Measurements from ENCODE around the gene TRAK1.
"Not testable (repeated sequence)": the region's sequence is repeated elsewhere in the genome, so short reads cannot be mapped to it uniquely, and the experiment has no call there.

The TRAK1 gene

GRCh38 chr3:42098171-42098570, 7.0 kb downstream of the TRAK1 start:
- DNase-seq: no peak

- DNase-seq: no peak
Measured at GRCh38 chr3:42099020-42099765, 8.0 kb downstream of the TRAK1 start.

GRCh38 chr3:42101048-42101447, 9.9 kb downstream of the TRAK1 start:
- no peak for DNase-seq

GRCh38 chr3:42101481-42101880, 10.3 kb downstream of the TRAK1 start:
- no peak for DNase-seq

- peak; percentile 25 for DNase-seq
Measured at GRCh38 chr3:42102571-42102970, 11.4 kb downstream of the TRAK1 start.

GRCh38 chr3:42103921-42104665, 12.9 kb downstream of the TRAK1 start:
- not testable (repeated sequence) for DNase-seq

GRCh38 chr3:42105994-42106393, 14.8 kb downstream of the TRAK1 start:
- DNase-seq: not testable (repeated sequence)

- no peak for DNase-seq
Measured at GRCh38 chr3:42106646-42107045, 15.5 kb downstream of the TRAK1 start.

- DNase-seq: no peak
Measured at GRCh38 chr3:42110631-42111030, 19.5 kb downstream of the TRAK1 start.

- DNase-seq: no peak
Measured at GRCh38 chr3:42114130-42114725, 23.1 kb downstream of the TRAK1 start.

GRCh38 chr3:42115215-42115614, 24.1 kb downstream of the TRAK1 start:
- DNase-seq: no peak

GRCh38 chr3:42115946-42116345, 24.8 kb downstream of the TRAK1 start:
- no peak for DNase-seq

- no peak for DNase-seq
Measured at GRCh38 chr3:42116466-42116865, 25.3 kb downstream of the TRAK1 start.

GRCh38 chr3:42117175-42118008, 26.2 kb downstream of the TRAK1 start:
- DNase-seq: peak; percentile 52

- DNase-seq: peak; percentile 74
Measured at GRCh38 chr3:42118762-42119361, 27.7 kb downstream of the TRAK1 start.

GRCh38 chr3:42119561-42120355, 28.6 kb downstream of the TRAK1 start:
- no peak for DNase-seq

- no peak for DNase-seq
Measured at GRCh38 chr3:42120866-42121265, 29.7 kb downstream of the TRAK1 start.

GRCh38 chr3:42122261-42123011, 31.3 kb downstream of the TRAK1 start:
- no peak for DNase-seq

- no peak for DNase-seq
Measured at GRCh38 chr3:42123012-42123581, 31.9 kb downstream of the TRAK1 start.

- DNase-seq: no peak
Measured at GRCh38 chr3:42123824-42124658, 32.9 kb downstream of the TRAK1 start.
